ENCODE measurements around the gene KCNJ4. TPM values are rescaled to one million over a fixed set of nuclear protein-coding genes. Genes with fewer than 3 reads are reported as not detected.

Gene KCNJ4
- total RNA-seq, 1 donor from 2014 or later, result 16.0 TPM

DNA sequence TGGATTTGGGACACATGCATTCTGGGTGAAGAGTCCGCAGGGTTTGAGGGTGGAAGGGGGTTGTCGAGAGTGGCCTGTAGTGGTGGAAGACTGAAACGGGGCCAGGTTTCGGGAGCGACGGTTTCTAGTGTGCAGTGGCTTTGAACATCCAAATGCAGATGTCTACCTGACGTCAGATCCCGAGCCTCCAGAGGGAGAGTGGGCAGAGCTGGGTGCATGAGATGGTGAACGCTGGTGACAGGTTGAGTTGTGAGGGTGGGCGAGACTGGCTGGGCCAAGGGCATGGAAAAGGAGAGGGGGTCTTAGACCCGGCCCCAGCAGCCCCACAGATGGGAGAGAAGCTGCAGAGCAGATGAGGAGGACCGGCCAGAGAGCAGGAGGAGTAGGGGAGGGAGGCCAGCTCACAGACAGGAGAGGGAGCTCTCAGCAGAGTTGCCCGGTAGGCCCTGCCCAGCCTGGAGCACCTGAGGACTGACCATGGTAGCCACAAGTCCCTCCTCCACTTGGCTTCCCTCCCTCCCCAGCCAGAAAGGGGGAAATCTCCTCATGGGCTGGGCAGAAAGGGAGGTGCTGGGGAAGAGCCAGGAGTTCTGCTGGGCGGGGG is 14.2 kb downstream of the KCNJ4 start:
- intact Hi-C loops (cut with DNase I), result no loop called here
- DNase-seq (ENCODE audit: missing footprints) (no peak), ATAC-seq (no peak)

DNA sequence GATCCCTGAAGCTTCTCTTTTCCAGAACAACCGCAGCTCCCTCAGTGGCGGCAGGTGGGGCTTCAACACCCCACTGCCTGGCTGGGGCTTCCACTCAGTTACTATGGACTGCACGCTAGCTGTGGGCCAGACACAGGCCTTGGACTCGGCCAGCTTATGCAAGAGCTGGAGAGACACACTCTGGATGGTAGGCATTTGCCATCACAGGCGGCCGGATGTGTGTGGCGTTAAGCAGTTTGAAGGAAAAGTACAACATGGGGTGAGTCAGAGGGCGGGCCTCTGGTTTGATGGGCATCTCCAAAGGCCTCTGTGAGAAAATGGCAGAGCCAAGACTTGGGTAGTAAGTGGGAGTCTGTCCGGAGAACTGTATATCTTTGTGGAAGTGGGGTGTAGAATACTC is 17.6 kb downstream of the KCNJ4 start:
- ATAC-seq, result no peak
- intact Hi-C loops (cut with DNase I), result no loop called here
- no peak for DNase-seq (ENCODE audit: missing footprints)

DNA sequence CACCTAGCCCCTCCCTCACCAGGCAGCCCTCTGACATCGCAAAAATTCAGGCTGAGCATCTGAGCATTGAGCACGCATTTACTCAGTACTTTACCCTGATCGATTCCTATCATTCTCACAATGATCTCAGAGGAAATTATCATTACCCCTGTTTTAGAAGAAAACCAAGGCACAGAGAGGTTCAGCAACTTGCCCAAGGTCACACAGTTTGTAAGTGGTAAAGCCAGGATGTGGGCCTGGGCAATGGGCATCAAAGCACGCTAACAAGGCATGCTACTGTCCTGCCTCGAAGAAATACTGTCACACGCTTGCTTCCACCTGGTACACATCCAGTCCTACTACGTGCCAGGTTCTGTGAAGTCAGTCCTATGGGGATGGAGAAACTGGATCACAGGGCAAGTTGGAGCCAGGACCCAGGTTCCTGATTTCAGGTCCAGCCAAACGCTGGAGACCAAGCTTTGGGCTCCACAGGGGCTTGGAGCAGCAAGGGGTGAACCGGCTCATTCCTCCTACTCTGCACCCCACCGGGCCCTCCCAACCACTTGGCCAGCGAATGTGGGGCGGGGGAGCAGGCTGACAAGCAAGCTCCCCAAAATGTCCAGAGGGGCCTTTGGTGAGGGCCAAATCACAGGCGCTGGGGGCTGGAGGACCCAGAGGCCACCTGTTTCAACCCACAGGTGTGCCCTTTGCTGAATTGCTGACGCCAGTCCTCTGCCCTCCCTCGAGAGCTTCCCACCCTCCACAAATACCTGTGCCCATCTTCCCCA is 18.2 kb downstream of the KCNJ4 start:
- DNase-seq (ENCODE audit: missing footprints), result no peak
- intact Hi-C loops (cut with DNase I), result no loop called here
- ATAC-seq, result no peak

DNA sequence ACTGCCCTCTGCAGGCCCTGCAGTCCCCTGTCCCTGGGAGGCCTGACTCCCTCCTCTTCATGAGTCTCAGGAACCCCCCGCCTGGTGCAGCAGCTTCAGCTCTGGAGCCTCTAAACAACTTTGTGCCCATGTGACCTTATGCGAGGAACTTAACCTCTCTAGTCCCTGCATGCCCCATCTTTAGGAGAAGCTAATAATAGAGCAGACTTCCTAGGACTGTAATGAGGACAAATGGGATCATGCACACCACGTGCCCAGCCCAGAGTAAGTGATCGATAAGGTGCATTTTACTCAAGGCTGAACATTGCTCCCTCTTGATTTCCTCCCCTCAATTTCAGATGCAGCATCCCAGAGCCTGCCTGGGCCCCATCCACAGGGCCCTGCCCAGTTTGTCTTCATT is 19.0 kb downstream of the KCNJ4 start:
- intact Hi-C loops (cut with DNase I), result no loop called here
- peak; percentile 15 for ATAC-seq
- no peak for DNase-seq (ENCODE audit: missing footprints)

DNA sequence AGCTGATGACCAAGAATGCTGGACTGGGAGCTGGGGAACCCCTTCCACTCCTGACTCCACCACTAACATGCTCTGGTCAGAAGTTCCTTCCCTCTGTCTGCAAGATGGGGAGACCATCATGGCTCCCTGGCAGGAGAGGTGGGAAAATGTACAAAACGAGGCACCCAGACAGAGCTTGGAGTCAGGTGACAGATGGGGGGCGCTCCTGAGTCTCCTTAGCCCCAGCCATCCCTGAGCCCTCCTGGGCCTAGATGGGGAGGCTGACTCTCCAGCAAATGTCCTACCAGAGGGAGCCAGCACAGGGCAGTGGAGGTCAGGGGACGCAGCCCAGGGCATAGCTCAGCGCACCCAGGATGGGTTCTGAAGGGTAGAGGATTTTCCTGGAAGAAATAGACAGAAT is 20.0 kb downstream of the KCNJ4 start:
- no peak for ATAC-seq
- DNase-seq (ENCODE audit: missing footprints), result no peak
- intact Hi-C loops (cut with DNase I), result no loop called here

- no peak for ATAC-seq
- no peak for DNase-seq (ENCODE audit: missing footprints)
- intact Hi-C loops (cut with DNase I), result no loop called here
Measured at GRCh38 chr22:38433871-38434270, 21.1 kb downstream of the KCNJ4 start.

GRCh38 chr22:38432264-38432663 is 22.7 kb downstream of the KCNJ4 start:
- DNase-seq (ENCODE audit: missing footprints) (no peak), ATAC-seq (no peak)
- intact Hi-C loops (cut with DNase I), result no loop called here

DNA sequence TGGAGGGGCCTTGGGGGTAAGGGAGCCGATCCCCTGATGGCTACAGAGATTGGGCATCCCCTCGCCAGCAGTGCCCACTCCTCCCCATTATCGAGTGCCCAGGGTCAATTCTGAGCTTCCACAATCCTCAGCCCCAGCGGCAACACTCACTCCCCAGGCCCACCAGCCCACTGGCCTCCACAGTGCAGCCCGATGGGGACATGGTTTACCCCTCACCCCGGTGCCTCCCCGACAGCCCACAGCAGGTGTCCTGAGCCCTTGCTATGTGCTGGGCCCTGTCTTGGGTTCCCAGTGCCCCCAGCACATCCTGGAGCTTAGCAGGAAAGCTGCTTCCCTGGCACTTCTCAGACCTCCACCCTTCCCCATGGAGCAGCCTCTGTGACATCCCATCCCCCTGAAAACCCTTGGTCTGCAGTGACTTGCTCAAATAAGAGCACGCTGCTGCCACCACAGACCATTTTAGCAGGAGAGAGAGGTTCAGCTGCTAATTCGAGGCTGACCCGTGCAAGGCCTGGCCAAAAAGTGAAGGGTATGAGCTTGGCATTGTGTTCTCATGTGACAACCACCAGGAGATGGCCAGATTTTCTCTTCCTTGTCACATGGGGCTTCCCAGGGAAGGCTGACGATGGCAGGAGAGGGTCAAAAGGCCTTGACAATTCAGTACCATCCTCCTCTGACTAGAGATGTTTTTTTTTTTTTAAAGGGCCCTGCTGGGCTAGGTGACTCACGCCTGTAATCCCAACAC is 23.6 kb downstream of the KCNJ4 start:
- DNase-seq (ENCODE audit: missing footprints) (no peak), ATAC-seq (peak; percentile 31)
- intact Hi-C loops (cut with DNase I), result no loop called here

GRCh38 chr22:38429499-38430068 is 25.4 kb downstream of the KCNJ4 start:
- ATAC-seq (no peak), DNase-seq (ENCODE audit: missing footprints) (peak; percentile 43)
- intact Hi-C loops (cut with DNase I), result no loop called here

GRCh38 chr22:38428714-38429113 is 26.3 kb downstream of the KCNJ4 start:
- DNase-seq (ENCODE audit: missing footprints), result no peak
- intact Hi-C loops (cut with DNase I), result no loop called here
- ATAC-seq, result no peak

GRCh38 chr22:38427940-38428339 is 27.1 kb downstream of the KCNJ4 start:
- peak; percentile 32 for DNase-seq (ENCODE audit: missing footprints)
- ATAC-seq, result no peak
- intact Hi-C loops (cut with DNase I), result no loop called here

GRCh38 chr22:38427465-38427864 is 27.5 kb downstream of the KCNJ4 start:
- ATAC-seq (no peak), DNase-seq (ENCODE audit: missing footprints) (peak; percentile 58)
- intact Hi-C loops (cut with DNase I), result no loop called here

DNA sequence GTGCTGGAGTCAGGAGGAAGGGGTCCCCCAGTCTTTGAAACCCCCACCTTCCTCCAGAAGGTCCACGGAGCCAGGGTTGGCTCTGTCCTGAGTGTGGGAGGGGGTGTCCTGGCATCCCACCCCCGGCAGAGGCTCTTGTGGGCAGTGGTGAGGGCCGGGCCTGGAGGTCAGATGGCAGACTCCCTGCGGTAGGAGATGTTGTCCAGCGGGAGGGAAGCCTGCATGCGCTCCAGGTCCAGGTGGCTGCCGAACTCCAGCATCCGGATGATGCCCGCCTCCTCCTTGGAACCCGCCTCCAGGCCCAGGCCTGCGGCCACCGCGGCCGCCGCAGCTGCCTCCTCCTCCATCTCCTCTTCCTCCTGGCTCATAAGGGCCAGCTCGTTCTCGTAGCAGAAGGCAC is 28.4 kb downstream of the KCNJ4 start:
- ATAC-seq (no peak), DNase-seq (ENCODE audit: missing footprints) (peak; percentile 13)
- intact Hi-C loops (cut with DNase I), result no loop called here

- intact Hi-C loops (cut with DNase I), result no loop called here
- peak; percentile 9 for DNase-seq (ENCODE audit: missing footprints)
- no peak for ATAC-seq
Measured at GRCh38 chr22:38424525-38425080, 30.4 kb downstream of the KCNJ4 start.

- intact Hi-C loops (cut with DNase I), result no loop called here
- no peak for ATAC-seq
- DNase-seq (ENCODE audit: missing footprints), result peak; percentile 21
Measured at GRCh38 chr22:38423512-38424503, 31.2 kb downstream of the KCNJ4 start.

- DNase-seq (ENCODE audit: missing footprints), result peak; percentile 11
- intact Hi-C loops (cut with DNase I), result no loop called here
- no peak for ATAC-seq
Measured at GRCh38 chr22:38422611-38423511, 32.1 kb downstream of the KCNJ4 start.

GRCh38 chr22:38420734-38421133 is 34.3 kb downstream of the KCNJ4 start:
- ATAC-seq, result no peak
- intact Hi-C loops (cut with DNase I), result no loop called here
- no peak for DNase-seq (ENCODE audit: missing footprints)

All from Right ventricle myocardium inferior (tissue), 1 donor.